Amniotic stem cell (primary cell): ENCODE results near the gene HS3ST3B1.

Source experiments
- DNase-seq: peaks from one replicate; lab custom pipeline; 2025; lab: John Stamatoyannopoulos, UW

HS3ST3B1 gene

DNA sequence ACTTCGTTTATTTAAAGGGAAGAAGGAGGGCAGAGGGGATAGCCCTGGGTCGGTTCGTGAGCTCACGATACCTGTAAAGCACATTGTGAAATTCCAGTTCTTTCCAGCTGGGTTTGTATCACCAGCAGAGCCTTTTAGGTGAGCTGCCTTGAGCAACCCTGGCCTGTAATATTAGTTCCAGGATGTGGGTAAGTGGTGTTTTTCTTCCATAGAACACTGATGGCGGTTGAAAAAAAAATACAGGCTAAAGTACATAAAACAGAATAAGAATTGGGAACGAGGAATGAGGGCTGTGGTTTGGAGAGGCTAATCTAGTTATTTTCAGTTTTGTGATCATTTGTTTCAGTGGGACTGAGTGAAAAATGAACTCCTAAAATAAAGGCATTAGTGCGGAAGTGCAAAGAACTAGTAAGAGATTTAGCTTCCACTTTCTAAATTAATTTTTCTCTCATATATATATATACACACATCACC lies 20.6 kb downstream of the HS3ST3B1 start:
- no peak for DNase-seq

DNA sequence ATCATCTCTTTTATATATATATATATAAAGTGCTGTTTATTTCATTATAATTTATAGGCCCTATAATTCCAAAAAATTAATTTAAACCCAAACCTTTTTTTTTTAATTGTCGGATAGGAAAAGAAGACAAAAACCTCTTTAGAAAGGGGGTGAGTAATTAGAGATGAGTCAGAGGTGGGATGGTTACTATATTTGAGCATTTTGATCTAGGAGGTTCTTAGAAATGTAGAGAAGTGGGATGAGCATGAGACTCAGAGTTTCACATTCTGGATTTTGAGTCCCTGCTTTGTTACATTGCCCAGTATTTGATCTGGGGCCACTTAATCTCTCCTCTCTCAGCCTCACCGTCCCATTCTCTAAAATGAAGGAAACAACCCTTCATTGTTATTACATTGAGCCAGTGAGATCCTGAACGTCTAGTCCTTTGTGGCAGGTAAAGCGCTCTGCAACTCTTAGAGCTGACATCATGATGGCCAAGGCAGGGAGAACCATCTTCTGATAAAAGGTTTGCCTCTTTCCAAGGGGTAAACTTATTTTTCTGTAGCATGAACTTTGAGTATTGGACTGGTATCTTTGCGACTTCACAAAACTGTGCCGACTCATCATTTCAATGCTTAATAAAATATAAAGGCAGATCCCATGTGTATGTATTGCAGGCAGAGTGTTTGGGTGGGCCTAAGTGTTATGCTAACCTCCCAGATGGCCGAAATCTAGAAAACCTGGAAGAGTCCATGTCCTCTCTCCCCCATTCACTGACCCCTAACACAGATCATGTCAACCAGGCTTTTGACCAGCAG lies 21.3 kb downstream of the HS3ST3B1 start:
- no peak for DNase-seq

DNA sequence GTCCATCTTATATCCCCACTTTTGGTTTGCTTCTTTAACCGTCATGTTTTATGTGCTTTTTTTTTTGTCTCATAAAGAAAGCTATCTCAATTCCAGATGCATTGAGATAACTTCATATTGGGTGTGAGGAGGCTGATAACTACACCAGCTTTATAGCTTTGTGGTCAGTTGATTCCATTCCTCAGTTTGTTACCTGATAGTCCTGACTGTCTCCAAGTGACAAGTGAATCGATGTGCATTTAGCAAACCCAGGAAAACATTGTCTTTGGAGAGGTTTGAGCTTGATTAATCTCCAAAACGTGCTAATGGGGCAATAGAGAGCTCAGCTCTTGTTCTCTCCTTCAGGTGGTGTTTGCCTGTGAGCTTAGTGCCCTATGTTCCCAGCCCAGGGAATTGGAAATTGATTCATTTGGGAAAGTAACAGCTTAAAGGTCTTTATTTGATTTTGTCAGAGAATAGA lies 22.7 kb downstream of the HS3ST3B1 start:
- DNase-seq = no peak

DNA sequence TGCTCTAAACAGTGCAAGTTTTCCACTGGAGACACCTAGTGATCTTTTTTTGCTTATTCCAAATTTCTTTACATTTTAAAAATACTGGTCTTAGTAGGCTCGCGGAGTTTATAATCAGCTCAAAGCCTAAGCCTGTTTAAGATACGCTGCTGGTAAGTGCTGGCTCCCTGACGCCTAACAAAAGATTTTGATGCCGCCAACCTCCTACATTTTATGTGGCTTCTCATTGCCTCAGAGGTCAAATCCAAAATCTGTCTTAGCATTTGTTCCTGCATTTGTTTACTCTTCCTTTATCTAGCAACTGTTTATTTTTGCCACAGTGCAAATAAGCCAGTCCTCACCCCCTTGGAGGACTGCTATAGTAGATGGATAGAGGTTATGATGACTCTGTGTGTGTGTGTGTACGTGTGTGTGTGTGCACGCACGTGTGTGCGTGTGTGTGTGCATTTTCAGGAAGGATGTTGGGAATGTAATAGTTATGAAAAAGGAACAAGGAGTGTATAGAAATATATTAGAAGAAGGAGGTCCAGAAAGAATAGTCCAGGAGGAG lies 24.8 kb downstream of the HS3ST3B1 start:
- no peak for DNase-seq

DNA sequence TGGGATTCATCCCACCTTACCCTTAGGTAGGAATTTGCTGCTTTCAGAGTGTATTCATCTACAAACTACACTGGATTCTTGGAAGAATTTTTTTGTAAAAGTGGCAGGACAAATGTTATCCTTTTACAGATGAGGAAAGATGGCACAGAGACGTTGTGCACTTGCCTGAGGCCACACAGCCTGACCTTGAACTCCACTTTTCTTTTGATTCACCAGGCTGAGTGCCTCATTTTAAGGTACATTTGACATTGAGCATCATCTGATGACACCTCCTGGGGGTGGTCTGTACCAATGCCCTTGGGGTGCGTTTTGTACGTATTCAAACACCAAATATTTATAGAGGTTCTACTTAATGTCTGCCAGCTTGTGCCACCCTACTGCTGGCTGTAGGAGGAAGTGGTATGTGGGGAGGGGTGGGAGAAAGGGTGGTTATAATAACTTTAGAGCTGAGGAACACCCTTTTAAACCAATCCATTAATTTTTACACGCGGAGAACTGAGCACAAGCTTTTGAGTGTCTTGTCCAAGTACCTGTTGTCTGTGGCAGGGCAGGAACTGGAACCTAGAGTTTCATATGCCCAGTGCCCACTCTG lies 29.1 kb downstream of the HS3ST3B1 start:
- no peak for DNase-seq

DNA sequence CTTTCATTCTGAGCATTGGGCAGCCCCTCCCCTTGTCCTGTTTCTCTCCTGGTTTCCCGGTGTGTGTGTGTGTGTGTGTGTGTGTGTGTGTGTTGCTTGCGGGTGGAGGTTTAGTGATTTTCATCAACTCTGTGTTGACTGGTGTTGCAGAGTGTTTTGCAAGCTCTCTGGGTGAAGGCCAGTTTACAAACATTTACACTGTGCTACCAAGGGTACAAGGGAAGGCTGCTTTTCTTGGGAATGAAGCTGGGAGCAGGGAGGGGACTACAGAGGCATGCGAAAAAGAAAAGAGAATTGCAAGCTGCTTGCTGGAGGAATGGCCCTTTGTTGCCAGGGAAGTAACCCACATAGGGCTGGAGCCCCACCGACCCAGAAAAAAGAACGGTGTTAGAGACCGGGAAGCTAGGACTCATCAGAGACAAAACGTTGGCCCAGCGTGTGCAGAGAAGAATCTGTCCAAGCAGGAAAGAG lies 29.6 kb downstream of the HS3ST3B1 start:
- no peak for DNase-seq

DNA sequence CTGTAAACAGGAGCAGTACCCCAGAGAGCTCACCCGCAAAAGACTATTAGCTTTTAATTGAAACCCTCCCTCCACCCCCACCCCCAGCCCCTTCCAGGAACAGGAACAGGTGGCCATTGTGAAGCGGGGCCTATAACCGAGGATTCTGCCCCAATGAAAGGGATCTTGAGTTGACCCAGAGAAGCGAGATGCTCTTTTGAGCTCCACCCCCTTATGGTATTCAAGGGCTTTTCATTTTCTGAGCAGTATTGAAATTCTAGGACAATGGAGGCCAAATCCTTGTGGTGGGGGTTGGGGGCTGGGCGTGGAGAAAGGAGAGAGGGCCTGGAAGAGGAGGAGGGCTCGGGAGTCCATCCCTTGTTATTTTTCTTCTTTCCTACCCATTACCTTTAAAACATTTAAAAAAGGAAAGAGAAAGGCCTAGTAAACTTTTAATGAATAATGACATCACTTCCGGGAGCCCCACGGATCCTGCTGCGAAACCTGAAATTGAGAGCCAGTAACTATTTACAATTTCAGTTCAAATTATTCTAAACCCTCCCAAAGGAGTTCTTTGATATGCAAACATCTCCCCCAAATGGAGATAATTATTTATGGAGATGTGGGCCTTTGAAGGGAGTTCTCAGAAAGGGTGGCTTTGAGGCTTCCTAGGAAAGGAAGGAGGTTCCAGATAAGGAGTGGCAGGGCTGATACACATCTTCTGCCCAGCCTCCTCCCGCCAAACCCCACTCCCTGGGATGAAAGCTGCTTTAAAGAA lies 30.5 kb downstream of the HS3ST3B1 start:
- DNase-seq = no peak

DNA sequence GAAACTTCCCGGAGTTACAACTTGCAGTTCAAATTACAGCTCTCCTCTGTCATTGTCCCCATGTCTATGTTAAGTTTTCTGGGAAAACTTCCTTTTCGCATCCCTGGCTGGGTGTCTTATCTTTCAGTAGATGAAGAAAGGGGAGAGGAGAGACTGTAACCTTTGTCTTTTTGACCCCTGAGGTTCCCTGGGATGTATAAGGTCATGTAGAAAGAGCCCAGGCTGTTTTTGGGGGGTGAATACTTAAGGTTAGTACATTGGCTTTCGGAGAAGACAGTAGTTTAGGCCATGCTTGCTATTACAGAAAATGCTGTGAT lies 31.1 kb downstream of the HS3ST3B1 start:
- no peak for DNase-seq

DNA sequence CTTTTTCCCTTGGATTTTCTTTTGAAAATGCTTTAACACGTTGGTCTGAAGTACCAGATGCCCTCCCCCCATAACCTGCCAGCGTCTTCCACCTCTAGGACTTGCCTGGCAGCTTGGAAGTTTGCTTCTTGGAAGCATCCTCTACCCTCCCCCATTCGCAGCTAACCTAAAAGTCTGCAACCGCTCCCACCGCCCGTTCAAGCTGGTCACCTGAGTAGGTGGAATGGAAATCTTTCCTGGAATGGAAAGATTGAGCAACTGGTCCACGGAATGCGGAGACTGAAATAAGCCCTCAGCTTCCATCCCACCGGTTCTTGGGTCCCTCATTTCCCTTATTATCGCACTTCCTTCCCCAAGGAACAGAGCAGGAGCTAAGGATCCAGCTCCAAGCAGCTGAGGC lies 31.4 kb downstream of the HS3ST3B1 start:
- no peak for DNase-seq

DNA sequence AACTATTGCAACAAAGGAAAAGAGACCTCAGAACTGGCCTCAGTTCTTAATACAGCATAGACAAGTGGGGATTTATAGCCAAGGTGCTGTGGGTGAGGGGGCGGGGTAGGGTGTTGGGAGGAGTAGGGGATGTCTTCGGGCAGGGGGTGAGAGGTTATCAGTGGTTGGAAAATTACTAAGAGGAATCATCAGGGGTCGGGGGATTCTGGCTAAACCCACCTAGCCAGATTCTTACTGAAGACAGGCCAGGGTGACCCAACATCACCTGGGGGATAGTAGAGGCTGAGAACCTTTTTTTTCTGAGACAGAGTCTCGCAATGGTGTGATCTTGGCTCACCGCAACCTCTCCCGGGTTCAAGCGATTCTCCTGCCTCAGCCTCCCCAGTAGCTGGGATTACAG lies 32.6 kb downstream of the HS3ST3B1 start:
- no peak for DNase-seq

DNA sequence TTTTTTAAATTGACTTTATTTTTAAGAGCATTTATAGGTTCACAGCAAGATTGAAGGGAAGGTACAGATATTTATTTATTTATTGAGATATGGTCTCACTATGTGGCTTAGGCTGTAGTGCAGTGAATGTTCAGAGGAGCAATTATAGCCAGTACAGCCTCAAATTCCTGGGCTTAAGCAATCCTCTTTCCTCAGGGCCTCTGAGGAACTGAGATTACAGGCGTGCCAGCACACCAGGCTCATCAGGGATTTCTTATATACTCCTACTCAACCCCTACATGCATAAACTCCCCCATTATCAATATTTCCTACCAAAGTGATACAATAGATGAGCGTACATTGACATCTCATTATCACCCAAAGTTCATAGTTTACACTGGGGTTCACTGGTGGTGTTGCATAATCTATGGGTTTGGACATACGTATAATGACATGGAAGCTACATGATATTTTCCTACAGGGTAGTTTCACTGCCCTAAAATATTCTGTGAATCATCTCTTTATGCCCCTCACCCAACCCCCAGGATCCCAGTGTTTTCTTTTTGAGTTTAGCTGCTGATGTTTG lies 33.5 kb downstream of the HS3ST3B1 start:
- no peak for DNase-seq

DNA sequence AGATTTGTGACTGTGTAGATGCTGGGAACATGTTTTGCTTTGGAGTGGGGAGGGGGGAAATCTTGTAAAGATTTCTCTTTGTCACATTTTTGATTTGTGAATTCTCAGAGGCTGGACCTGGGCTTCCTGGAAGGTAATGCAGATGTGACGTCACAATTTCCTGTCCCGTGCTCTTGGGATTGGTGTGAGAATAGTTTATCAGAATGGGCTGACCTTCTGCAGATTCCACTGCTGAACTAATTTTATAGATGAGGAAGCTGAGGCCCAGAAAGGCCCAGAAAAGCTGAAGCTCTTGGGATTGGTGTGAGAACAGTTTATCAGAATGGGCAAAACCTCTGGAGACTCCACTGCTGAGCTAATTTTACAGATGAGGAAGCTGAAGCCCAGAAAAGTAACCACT lies 34.0 kb downstream of the HS3ST3B1 start:
- DNase-seq = no peak

DNA sequence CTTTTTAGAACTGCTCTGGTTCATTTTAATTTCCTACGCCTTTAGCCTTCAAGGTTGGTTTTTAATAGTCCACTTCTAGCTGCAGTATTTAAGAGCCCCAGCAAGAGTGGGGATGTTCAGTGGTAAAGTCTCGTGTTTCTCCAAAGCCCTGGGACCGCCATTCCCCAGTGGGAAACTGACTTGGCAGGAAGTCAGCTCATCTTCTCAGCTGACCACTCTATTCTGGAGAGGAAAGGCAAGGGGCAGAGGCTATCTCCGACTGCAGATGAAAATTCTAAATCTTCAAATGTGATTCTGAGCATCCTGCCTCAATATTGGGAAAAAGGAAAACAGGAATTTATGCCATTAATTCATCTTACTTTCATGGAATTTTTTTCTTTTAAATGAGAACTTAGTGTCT lies 35.5 kb downstream of the HS3ST3B1 start:
- no peak for DNase-seq

DNA sequence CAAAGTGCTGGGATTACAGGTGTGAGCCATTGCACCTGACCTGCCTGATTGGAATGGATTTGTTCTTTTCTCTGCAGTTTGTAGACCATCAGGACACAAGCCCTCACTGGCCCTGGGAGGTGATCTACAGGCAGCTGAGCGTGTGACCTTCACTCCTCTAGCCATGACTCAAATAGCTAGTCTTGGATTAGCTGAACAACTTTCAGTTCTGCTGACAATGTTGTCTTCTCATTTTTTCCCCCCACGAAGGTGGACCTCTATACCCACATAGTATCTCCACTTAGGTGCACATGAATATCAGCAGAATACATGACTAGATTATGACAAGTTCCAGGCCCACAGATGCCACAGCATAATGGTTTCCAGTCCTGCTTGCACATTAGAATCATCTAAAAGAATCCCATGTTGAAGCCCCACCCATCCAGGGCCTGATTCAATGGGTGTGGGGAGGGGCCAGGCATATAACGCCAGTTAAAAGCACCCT lies 36.8 kb downstream of the HS3ST3B1 start:
- no peak for DNase-seq

DNA sequence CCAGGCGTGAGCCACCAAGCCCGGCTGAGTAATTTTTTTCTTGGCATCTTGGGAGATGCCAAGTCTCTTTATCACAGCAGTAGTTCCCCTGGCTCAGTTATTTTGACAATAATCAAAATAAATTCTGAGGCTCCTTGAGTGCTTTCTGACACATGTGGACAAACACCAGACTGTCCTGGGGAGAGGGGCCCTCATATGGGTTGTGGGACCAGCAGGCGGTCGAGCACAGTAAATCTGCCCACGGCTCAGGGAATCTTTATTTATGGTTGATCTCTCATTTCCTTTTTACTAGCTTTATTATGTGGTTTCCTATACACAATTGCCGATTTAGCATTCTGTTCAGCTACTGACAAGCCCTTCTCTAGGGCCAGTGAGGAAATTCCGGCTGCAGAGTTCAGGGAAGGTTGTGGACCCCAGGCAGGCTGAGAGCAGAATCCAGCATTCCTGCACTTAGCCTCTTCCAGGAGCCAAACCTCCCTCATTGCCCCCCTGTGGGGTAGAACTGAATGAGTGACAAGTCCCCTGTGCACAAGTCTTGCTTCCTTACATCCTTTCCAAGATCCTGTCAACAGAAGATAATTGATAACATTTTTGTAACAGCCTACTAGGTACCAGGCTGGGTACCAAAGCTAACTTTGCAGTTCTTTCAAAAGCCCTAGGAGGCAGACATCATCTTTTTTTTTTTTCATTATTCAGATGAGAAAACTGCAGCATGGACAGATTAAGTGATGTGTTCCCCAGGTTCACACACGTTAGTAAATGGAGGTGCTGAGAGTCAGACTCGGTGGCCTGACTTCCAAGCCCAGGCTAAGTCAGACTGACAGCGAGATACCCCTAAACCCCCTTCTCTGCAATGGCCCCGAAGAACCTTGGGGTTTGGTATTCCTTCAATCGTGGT lies 40.2 kb downstream of the HS3ST3B1 start:
- no peak for DNase-seq

DNA sequence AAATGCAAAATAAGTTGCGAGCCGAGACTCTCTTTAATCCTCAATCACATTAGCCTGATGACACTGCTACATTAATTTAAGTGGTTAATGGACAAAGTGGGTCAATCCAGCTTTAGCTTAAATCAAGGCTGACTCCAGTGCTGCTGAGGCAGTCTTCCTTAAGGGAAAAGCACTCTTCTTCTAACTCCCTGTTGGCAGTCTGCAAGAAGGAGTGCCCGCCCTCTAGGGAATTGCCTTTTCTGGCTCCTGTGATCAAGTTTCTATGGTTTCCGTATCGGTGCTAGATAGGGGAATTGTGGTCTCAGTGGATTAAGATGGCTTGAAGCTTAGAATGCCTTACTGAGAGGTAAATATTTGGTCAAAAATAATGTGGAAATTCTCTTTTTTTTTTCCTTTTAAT lies 41.0 kb downstream of the HS3ST3B1 start:
- DNase-seq = no peak

DNA sequence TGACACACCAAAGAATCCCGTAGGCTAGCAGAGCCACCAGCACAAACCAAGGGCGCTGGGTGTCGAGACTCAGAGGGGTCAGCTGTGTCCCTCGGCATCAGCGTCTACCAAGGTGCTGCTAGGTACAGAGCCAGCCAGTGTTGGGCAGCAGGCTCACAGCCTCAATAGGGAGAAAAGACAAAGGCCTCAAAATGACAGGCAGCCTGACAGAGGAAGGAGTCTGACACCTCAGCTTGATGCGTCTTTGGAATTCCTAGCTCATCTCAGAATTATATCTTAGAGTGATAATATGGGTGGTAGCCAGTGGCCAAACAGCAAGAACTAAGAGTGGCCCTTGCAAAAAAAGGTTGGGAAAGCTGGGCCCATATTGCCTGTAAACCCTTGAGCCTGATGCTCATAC lies 45.9 kb downstream of the HS3ST3B1 start:
- DNase-seq = no peak

DNA sequence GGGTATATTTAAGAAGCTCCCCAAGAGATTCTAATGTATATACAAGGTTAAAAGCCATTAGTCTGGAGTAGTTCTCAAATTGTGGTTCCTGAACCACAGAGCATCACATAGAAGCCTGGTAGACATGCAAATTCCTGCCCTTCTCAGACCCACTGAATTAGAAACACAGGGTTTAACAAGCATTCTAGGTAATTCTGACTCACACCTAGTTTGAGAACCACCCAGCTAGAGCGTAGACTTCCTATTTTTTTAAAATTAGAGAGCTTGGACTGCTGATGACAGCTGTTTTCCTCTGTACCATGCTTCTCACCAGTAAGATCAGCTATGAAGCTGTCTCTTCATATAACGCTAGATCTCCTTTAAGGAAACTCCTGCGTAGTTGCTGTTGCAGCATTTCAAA lies 50.6 kb downstream of the HS3ST3B1 start:
- DNase-seq = no peak

DNA sequence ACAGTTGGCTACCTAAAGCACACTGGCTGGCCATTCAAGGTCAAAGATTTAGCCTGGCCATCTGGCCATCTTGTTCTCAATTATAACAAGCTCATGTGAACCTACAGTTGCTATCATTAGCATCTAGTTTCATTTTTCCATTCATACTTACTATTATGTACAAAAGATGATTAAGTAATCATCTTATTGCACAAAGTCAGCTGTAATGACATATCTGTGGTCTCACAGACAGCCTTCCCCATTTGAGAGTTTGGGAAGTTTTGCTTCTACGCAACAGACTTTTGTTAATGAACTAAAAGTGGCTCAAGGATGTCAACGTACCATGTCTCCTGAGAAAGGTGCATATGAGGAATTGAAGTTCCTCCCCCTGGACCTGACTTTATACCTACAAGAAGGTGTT lies 51.3 kb downstream of the HS3ST3B1 start:
- no peak for DNase-seq

DNA sequence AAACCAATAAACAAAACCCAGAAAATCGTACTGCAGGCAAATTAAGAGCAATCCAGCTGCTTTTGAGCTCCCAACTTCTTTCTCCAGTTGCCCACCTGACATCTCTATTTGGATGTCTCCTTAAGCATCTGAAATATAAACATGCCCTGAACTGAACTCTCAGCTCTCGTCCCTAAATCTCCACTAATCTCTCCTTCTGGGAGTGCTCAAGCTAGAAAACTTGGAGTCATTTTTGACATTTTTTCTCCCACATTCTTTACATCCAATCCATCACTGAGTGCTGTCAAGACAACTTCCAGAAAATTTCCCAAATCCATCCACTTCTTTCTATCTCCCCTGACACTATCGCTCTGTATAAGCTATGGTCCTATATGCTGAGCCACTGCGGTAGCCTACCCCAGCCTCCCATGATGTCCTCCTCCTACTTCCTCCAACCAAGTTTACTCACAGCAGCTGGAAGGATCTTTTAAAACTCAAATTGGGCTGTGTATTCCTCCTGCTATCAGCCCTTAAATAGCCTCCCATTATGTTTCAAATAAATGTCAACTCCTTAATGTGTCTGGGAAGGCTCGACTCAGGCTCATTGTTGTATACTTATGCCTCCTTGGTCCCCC lies 53.1 kb downstream of the HS3ST3B1 start:
- DNase-seq = no peak

DNA sequence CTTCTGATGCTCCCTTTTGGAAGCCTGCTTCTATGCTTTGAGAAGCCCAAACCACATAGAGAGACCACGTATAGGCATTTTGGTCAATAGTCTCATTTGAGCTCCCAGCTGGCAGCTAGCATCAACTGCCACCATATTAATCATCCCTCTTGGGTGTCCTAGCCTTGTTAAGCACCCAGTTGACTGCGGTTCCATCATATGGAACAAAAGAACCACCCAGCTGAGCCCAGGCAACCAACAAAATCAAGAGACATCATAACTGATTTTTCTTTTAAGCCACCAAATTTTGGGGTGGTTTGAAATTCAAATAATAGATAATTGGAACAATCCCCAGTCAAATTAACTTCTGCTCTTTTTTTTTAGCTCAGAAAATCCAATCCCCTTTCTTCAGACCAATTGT lies 53.9 kb downstream of the HS3ST3B1 start:
- no peak for DNase-seq
